ENCODE data around the gene FSTL4. TPM values are rescaled to one million over a fixed set of nuclear protein-coding genes. Genes with fewer than 3 reads are reported as not detected.

FSTL4 gene
- total and polyA plus RNA-seq, 2 donors: 0.99 to 1.2 TPM

DNA sequence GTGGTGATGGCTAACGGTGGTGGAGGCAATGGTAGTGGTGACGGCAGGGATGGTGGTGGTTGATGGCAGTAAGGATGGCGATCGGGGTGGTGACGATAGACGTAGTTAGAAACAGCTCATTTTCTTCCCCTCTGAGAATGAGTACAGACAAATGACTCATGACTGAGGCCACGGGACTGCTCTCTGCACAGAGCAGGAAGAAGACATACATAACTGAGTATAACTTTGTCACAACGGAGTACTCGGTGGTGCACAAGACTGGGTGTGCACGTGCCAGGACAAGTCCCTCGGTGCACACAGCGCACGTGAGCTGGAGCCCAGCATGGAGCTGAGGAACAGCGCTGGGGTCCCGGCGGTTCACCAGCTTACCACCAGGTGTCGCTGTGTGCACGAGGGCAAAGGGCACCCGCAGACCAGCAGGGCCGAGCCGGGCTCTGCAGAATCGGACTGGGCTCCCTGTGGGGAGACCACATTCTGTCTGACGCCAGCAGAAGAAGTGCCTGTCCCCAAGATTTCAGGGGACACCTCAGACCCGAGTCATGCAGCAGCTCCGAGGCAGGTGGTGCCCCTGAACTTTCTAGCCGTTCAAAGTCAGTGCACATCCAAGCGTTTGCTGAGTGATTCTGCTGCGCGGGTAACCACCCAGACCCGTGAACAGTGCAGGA, 188.6 kb downstream of the FSTL4 start:
- Histone ChIP-seq H3K36me3 (ENCODE audit: control insufficient read depth in 2 of 2, insufficient read depth in 2 of 2, low read length in 1 of 2) (no peaks in the 10 kb centered on the region), H3K4me3 (ENCODE audit: low read length in 2 of 2) (no peak overlapping the region), H3K27me3 (ENCODE audit: control insufficient read depth in 2 of 2, insufficient read depth in 1 of 2, low read length in 1 of 2) (peaks cover 0 to 29% of the 10 kb centered on the region in 2 donors), H3K9me3 (ENCODE audit: control insufficient read depth in 2 of 2, insufficient read depth in 1 of 2, low read length in 1 of 2) (peaks cover 0 to 2% of the 10 kb centered on the region in 2 donors), H3K27ac (ENCODE audit: low read depth in 1 of 2, low read length in 1 of 2) (peak overlapping the region in 1 of 2 donors; percentile 30), H3K4me1 (ENCODE audit: control insufficient read depth in 2 of 2, insufficient read depth in 2 of 2, low read length in 2 of 2) (peaks cover 0 to 17% of the 10 kb centered on the region in 2 donors)
- WGBS: 40% methylated on average over 30 of the region's 30 CpGs
- DNase-seq (ENCODE audit: low read depth in 6 of 9, low spot score in 9 of 9): peak in 8 of 9 donors; percentile 16 to 72 (median 44)

DNA sequence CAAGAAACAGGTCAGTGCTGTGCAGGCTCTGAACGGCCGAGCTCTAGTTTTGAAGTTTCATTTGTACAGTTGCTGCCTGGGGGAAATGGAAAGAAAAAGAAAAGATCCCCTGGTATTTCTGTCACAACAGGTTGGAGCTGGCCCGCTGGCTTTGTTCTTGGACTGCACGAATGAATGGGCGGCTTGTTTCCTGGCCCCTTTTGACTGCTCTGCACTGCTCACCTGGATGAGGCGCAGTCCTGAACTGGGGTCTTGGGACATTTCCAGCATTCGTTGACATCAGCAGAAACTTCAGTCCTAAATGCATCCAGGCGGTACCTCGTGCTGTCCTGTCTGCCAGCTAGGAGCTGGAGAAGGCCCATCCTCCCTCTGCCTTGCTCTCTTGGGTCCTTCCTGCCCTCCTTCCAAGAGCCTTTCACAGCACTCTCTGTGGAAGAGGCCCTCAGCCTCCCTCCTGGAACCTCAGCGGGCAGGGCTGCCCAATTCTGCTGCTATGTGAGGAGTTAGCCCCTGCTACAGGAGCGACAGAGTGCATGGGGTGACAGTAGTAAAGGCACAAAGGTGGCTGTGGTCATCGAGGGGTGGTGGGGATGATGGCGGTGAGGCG, 189.2 kb downstream of the FSTL4 start:
- H3K27ac ChIP-seq (ENCODE audit: low read depth in 1 of 2, low read length in 1 of 2): peak overlapping the region in 1 of 2 donors; percentile 38
- WGBS: 94% methylated on average over 14 of the region's 14 CpGs
- no peak overlapping the region for H3K4me3 ChIP-seq (ENCODE audit: low read length in 2 of 2)
- H3K9me3 ChIP-seq (ENCODE audit: control insufficient read depth in 2 of 2, insufficient read depth in 1 of 2, low read length in 1 of 2): peaks cover 0 to under 1% of the 10 kb centered on the region in 2 donors
- peaks cover 0 to 17% of the 10 kb centered on the region in 2 donors for H3K4me1 ChIP-seq (ENCODE audit: control insufficient read depth in 2 of 2, insufficient read depth in 2 of 2, low read length in 2 of 2)
- peaks cover 0 to 24% of the 10 kb centered on the region in 2 donors for H3K27me3 ChIP-seq (ENCODE audit: control insufficient read depth in 2 of 2, insufficient read depth in 1 of 2, low read length in 1 of 2)
- peak in 3 of 9 donors; percentile 3 to 29 (median 28) for DNase-seq (ENCODE audit: low read depth in 6 of 9, low spot score in 9 of 9)
- H3K36me3 ChIP-seq (ENCODE audit: control insufficient read depth in 2 of 2, insufficient read depth in 2 of 2, low read length in 1 of 2): no peaks in the 10 kb centered on the region

DNA sequence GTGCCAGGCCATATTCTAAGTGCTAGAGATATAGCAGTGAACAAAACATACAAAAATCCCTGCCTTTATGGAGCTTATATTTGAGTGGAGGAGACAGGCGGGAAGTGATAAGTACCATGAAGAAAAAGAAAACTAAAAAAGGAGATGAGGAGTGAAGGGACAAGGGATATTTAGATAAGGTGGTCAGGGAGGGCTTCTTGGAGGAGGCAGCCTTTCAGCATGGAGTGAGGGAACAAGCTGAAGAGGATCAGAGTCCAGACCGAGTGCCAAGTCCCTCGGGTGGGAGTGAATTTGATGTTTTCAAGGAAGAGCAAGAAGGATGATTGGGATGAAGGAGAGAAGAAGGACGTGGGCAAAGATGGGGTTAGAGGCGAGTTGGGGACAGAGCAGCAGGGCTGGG, 190.5 kb downstream of the FSTL4 start:
- Histone ChIP-seq H3K9me3 (ENCODE audit: control insufficient read depth in 2 of 2, insufficient read depth in 1 of 2, low read length in 1 of 2) (no peaks in the 10 kb centered on the region), H3K4me1 (ENCODE audit: control insufficient read depth in 2 of 2, insufficient read depth in 2 of 2, low read length in 2 of 2) (peaks cover 0 to 17% of the 10 kb centered on the region in 2 donors), H3K27me3 (ENCODE audit: control insufficient read depth in 2 of 2, insufficient read depth in 1 of 2, low read length in 1 of 2) (peaks cover 0 to 19% of the 10 kb centered on the region in 2 donors), H3K27ac (ENCODE audit: low read depth in 1 of 2, low read length in 1 of 2) (peak overlapping the region in 1 of 2 donors; percentile 38), H3K4me3 (ENCODE audit: low read length in 2 of 2) (no peak overlapping the region), H3K36me3 (ENCODE audit: control insufficient read depth in 2 of 2, insufficient read depth in 2 of 2, low read length in 1 of 2) (no peaks in the 10 kb centered on the region)
- DNase-seq (ENCODE audit: low read depth in 6 of 9, low spot score in 9 of 9): no peak
- 92% methylated on average over 5 of the region's 5 CpGs for WGBS

DNA sequence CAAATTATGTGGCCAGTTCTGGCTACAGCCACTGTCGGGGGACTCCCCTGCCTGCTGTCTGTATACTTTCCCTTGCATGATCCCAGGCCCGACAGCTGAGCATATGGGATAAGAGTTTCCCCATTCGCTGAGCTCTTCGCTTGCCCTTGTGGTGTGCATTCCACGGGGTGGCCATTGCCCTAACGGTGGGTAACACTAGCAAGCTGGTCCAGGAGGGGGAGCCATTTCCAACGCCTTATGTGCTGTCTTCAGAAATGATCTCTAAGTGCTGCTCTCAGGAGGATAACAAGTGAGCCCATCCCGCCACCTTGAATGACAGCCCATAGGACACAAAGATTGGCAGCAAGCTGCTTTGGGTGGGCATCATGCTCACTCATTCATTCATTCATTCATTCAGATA, 190.9 kb downstream of the FSTL4 start:
- Histone ChIP-seq H3K4me1 (ENCODE audit: control insufficient read depth in 2 of 2, insufficient read depth in 2 of 2, low read length in 2 of 2) (peaks cover 0 to 17% of the 10 kb centered on the region in 2 donors), H3K27me3 (ENCODE audit: control insufficient read depth in 2 of 2, insufficient read depth in 1 of 2, low read length in 1 of 2) (peaks cover 0 to 19% of the 10 kb centered on the region in 2 donors), H3K9me3 (ENCODE audit: control insufficient read depth in 2 of 2, insufficient read depth in 1 of 2, low read length in 1 of 2) (no peaks in the 10 kb centered on the region), H3K36me3 (ENCODE audit: control insufficient read depth in 2 of 2, insufficient read depth in 2 of 2, low read length in 1 of 2) (no peaks in the 10 kb centered on the region), H3K4me3 (ENCODE audit: low read length in 2 of 2) (no peak overlapping the region), H3K27ac (ENCODE audit: low read depth in 1 of 2, low read length in 1 of 2) (no peak overlapping the region)
- WGBS: 71% methylated on average over 8 of the region's 8 CpGs
- DNase-seq (ENCODE audit: low read depth in 6 of 9, low spot score in 9 of 9): peak in 4 of 9 donors; percentile 19 to 40 (median 26)

DNA sequence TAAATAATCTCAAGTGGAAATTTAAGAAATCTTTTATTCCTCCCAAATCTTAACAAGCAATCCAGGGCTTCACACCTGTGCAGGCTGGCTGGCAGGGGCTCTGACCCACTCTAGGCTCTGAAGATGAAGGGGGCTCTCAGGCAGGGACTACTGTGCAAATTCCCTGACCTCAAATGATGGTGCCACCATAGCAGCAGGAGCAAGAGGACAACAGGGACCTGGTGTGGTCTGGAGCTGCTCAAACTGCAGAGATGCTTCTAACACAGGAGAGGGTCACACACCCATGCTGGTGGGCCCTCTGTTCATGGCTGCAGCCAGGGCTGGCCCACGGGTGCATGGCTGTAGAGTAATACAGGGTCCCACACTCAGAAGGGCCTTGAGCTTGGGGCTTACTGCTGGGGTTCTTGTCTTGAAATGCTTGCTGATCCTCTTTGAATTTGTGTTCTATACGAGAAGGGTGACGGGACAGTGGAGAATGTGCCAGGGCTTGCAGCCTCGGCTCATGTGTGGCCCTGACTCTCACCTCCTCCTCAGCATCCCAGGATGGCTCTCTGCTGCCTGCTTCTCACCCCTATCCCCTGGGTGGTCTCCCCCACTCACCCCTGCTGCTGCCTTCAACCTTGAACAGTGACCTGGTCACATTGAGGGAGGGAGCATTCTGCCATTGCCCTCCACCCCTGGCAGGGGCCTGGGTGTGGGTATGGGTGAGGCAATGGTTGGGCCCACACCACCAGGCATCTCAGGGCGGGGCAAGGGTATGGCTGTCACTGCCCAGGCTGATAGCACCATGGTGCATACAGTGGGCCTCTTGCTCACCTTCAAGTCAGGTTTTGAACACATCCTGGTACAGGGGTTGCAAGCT, 191.7 kb downstream of the FSTL4 start:
- 92% methylated on average over 5 of the region's 5 CpGs for WGBS
- H3K36me3 ChIP-seq (ENCODE audit: control insufficient read depth in 2 of 2, insufficient read depth in 2 of 2, low read length in 1 of 2): no peaks in the 10 kb centered on the region
- DNase-seq (ENCODE audit: low read depth in 6 of 9, low spot score in 9 of 9): no peak
- H3K27me3 ChIP-seq (ENCODE audit: control insufficient read depth in 2 of 2, insufficient read depth in 1 of 2, low read length in 1 of 2): peaks cover 0 to 19% of the 10 kb centered on the region in 2 donors
- H3K4me3 ChIP-seq (ENCODE audit: low read length in 2 of 2): no peak overlapping the region
- H3K9me3 ChIP-seq (ENCODE audit: control insufficient read depth in 2 of 2, insufficient read depth in 1 of 2, low read length in 1 of 2): no peaks in the 10 kb centered on the region
- H3K27ac ChIP-seq (ENCODE audit: low read depth in 1 of 2, low read length in 1 of 2): no peak overlapping the region
- H3K4me1 ChIP-seq (ENCODE audit: control insufficient read depth in 2 of 2, insufficient read depth in 2 of 2, low read length in 2 of 2): peaks cover 0 to 17% of the 10 kb centered on the region in 2 donors

DNA sequence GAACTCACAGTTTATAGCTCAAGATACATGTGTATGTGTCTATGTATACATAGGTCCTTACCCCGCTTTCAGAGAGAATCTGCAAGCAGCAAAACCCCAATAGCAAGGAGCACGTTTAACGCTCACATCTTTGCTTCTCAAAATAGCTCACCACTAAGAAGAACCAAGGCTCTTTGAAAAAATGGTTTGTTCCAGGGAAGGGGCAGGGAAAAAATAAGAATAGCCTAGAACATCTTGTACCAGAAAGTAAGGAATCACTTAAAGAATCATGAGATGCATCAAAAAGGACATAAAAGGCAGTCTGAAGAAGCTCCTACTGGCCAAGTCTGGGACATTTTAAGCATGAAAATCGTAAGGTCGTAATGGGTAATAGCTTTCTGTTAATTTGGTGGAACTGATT, 196.4 kb downstream of the FSTL4 start:
- Histone ChIP-seq H3K9me3 (ENCODE audit: control insufficient read depth in 2 of 2, insufficient read depth in 1 of 2, low read length in 1 of 2) (no peaks in the 10 kb centered on the region), H3K4me3 (ENCODE audit: low read length in 2 of 2) (no peak overlapping the region), H3K27me3 (ENCODE audit: control insufficient read depth in 2 of 2, insufficient read depth in 1 of 2, low read length in 1 of 2) (peaks cover 0 to 14% of the 10 kb centered on the region in 2 donors), H3K4me1 (ENCODE audit: control insufficient read depth in 2 of 2, insufficient read depth in 2 of 2, low read length in 2 of 2) (no peaks in the 10 kb centered on the region), H3K36me3 (ENCODE audit: control insufficient read depth in 2 of 2, insufficient read depth in 2 of 2, low read length in 1 of 2) (no peaks in the 10 kb centered on the region), H3K27ac (ENCODE audit: low read depth in 1 of 2, low read length in 1 of 2) (no peak overlapping the region)
- no peak for DNase-seq (ENCODE audit: low read depth in 6 of 9, low spot score in 9 of 9)
- 96% methylated on average over 5 of the region's 5 CpGs for WGBS

DNA sequence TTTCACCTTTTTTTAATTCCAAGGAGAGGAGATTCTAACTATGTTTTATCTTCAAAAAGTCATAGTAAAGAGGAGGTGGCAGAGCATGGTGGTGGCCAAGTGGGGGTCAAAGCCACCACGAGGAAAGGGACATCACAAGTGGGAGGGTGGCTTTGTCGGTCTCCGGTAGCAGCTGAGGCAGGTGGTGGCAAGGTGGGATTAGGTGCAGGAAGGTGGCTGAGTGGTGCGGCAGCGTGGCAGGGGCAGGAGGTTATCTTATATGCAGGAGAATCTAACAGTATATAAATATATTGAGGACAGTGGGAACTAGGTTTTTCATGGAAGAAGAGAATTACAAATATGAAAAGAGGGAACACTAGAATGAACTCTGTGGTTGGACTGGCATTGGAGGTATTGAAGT, 196.8 kb downstream of the FSTL4 start:
- Histone ChIP-seq H3K36me3 (ENCODE audit: control insufficient read depth in 2 of 2, insufficient read depth in 2 of 2, low read length in 1 of 2) (no peaks in the 10 kb centered on the region), H3K4me1 (ENCODE audit: control insufficient read depth in 2 of 2, insufficient read depth in 2 of 2, low read length in 2 of 2) (no peaks in the 10 kb centered on the region), H3K9me3 (ENCODE audit: control insufficient read depth in 2 of 2, insufficient read depth in 1 of 2, low read length in 1 of 2) (no peaks in the 10 kb centered on the region), H3K27ac (ENCODE audit: low read depth in 1 of 2, low read length in 1 of 2) (no peak overlapping the region), H3K27me3 (ENCODE audit: control insufficient read depth in 2 of 2, insufficient read depth in 1 of 2, low read length in 1 of 2) (peaks cover 0 to 15% of the 10 kb centered on the region in 2 donors), H3K4me3 (ENCODE audit: low read length in 2 of 2) (no peak overlapping the region)
- no peak for DNase-seq (ENCODE audit: low read depth in 6 of 9, low spot score in 9 of 9)
- 93% methylated on average over 5 of the region's 5 CpGs for WGBS

DNA sequence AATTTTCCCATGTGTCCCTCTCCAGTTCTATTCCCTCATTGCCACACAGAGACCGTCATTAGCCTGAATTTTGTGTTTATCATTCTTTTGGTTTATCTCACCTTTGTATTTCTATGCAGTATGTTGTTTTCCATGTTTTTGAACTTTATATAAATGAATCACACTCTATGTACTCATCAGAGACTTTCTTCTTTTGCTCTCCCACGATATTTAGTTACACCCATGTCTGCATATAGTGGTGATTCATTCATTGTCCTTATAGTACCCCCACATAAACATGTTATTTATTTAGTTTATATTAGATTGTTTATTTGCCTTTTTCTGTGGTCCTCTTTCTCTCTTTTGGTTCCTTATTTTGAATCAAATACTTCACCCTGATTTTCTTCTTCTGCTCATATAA, 199.7 kb downstream of the FSTL4 start:
- Histone ChIP-seq H3K9me3 (ENCODE audit: control insufficient read depth in 2 of 2, insufficient read depth in 1 of 2, low read length in 1 of 2) (no peaks in the 10 kb centered on the region), H3K4me1 (ENCODE audit: control insufficient read depth in 2 of 2, insufficient read depth in 2 of 2, low read length in 2 of 2) (no peaks in the 10 kb centered on the region), H3K36me3 (ENCODE audit: control insufficient read depth in 2 of 2, insufficient read depth in 2 of 2, low read length in 1 of 2) (no peaks in the 10 kb centered on the region), H3K4me3 (ENCODE audit: low read length in 2 of 2) (no peak overlapping the region), H3K27ac (ENCODE audit: low read depth in 1 of 2, low read length in 1 of 2) (no peak overlapping the region), H3K27me3 (ENCODE audit: control insufficient read depth in 2 of 2, insufficient read depth in 1 of 2, low read length in 1 of 2) (peaks cover 0 to 26% of the 10 kb centered on the region in 2 donors)
- 96% methylated on average over 2 of the region's 2 CpGs for WGBS
- no peak for DNase-seq (ENCODE audit: low read depth in 6 of 9, low spot score in 9 of 9)

Measured in thymus (tissue), 11 donors.